ENCODE results near the gene N4BP2. TPM values are rescaled to one million over a fixed set of nuclear protein-coding genes. Genes with fewer than 3 reads are reported as not detected.

Gene N4BP2
- total RNA-seq, 1 experiment from 2014 or later: 3.9 TPM

- Histone ChIP-seq H3K9me2 (replicated peaks; ENCODE audit: low read length) (no peaks in the 10 kb centered on the region), H4K20me1 (ENCODE audit: low read length) (no peaks in the 10 kb centered on the region), H2AFZ (ENCODE audit: low read length) (no peak overlapping the region), H3K4me1 (ENCODE audit: insufficient read depth, low read length) (peaks cover 15% of the 10 kb centered on the region), H3K27ac (ENCODE audit: low read length) (no peak overlapping the region), H3K9ac (ENCODE audit: low read length) (no peak overlapping the region), H3K79me2 (ENCODE audit: low read length) (no peaks in the 10 kb centered on the region), H3K4me2 (ENCODE audit: low read length) (no peak overlapping the region), H3K9me3 (ENCODE audit: low read length) (no peaks in the 10 kb centered on the region), H3F3A (ENCODE audit: low read length, unreplicated experiment) (no peaks in the 10 kb centered on the region), H3K36me3 (ENCODE audit: low read depth, low read length) (no peaks in the 10 kb centered on the region), H3K27me3 (ENCODE audit: low read length) (no peaks in the 10 kb centered on the region), H3K4me3 (ENCODE audit: low read length) (no peak overlapping the region)
- POLR2A ChIA-PET (ENCODE audit: unreplicated experiment): no interaction called here
- intact Hi-C loops (cut with micrococcal nuclease): no loop called here
- CTCF ChIA-PET: no interaction called here
- no peak for ATAC-seq
- DNase-seq: no peak
- TF ChIP-seq, protein P1, sequence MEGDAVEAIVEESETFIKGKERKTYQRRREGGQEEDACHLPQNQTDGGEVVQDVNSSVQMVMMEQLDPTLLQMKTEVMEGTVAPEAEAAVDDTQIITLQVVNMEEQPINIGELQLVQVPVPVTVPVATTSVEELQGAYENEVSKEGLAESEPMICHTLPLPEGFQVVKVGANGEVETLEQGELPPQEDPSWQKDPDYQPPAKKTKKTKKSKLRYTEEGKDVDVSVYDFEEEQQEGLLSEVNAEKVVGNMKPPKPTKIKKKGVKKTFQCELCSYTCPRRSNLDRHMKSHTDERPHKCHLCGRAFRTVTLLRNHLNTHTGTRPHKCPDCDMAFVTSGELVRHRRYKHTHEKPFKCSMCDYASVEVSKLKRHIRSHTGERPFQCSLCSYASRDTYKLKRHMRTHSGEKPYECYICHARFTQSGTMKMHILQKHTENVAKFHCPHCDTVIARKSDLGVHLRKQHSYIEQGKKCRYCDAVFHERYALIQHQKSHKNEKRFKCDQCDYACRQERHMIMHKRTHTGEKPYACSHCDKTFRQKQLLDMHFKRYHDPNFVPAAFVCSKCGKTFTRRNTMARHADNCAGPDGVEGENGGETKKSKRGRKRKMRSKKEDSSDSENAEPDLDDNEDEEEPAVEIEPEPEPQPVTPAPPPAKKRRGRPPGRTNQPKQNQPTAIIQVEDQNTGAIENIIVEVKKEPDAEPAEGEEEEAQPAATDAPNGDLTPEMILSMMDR (conservative IDR thresholded peaks at IDR 0.05; ENCODE audit: low read depth, low read length): no peak
- BruUV-seq (replicated peaks): no TSS peak
Measured at GRCh38 chr4:40185830-40186664, 129.4 kb downstream of the N4BP2 start.

DNA sequence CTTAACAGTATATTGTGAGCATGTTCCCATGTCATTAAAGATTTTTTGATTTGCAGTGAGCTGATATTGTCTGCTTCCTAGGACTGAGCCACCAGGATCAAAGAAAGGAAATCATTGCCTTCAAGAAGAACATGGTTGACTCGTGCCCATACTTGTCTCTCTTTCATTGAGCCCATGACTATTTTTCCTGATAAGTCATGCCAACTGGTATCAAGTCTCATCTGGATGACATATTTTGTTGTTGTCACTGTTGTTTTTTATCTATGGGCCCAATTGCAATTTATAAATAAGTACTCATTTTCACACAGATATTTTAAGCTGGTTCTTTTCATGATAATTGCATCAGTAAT, 130.0 kb downstream of the N4BP2 start:
- BruUV-seq (replicated peaks): no TSS peak
- Histone ChIP-seq H3K9ac (ENCODE audit: low read length) (no peak overlapping the region), H3K9me3 (ENCODE audit: low read length) (no peaks in the 10 kb centered on the region), H3K9me2 (replicated peaks; ENCODE audit: low read length) (no peaks in the 10 kb centered on the region), H3K4me3 (ENCODE audit: low read length) (no peak overlapping the region), H4K20me1 (ENCODE audit: low read length) (no peaks in the 10 kb centered on the region), H2AFZ (ENCODE audit: low read length) (no peak overlapping the region), H3K79me2 (ENCODE audit: low read length) (no peaks in the 10 kb centered on the region), H3K36me3 (ENCODE audit: low read depth, low read length) (no peaks in the 10 kb centered on the region), H3K4me1 (ENCODE audit: insufficient read depth, low read length) (peaks cover 18% of the 10 kb centered on the region), H3K27me3 (ENCODE audit: low read length) (no peaks in the 10 kb centered on the region), H3K27ac (ENCODE audit: low read length) (no peak overlapping the region), H3F3A (ENCODE audit: low read length, unreplicated experiment) (no peaks in the 10 kb centered on the region), H3K4me2 (ENCODE audit: low read length) (no peak overlapping the region)
- DNase-seq (no peak), ATAC-seq (no peak)
- POLR2A ChIA-PET (ENCODE audit: unreplicated experiment): no interaction called here
- TF ChIP-seq EZH2 (IDR thresholded peaks at IDR 0.05; ENCODE audit: low read length, unreplicated experiment): no peak
- TF ChIP-seq, protein P1 (conservative IDR thresholded peaks at IDR 0.05; ENCODE audit: low read depth, low read length): no peak
- intact Hi-C loops (cut with micrococcal nuclease): no loop called here
- CTCF ChIA-PET: no interaction called here

DNA sequence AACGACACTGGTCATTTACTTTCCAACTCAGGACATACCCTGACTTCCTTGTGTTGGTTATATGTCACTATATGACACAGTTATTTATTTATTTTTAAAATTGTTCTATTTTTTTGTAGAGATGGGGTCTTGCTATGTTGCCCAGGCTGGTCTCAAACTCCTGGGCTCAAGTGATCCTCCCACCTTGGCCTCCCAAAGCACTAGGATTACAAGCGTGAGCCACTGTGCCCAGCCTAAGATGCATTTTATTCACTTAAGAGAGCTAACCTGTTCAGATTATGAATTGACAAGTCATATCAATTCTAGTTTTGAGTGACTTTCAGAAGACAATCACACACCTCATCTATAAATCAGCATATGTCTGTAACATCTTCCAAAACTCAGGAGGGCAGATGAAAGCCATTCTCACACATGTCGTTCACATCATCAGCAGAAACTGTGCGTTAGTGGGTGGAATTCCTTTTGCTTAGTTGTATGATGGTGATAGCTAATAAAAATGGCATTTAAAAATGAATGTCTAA, 130.8 kb downstream of the N4BP2 start:
- Histone ChIP-seq H3K79me2 (ENCODE audit: low read length) (no peaks in the 10 kb centered on the region), H3K9me2 (replicated peaks; ENCODE audit: low read length) (no peaks in the 10 kb centered on the region), H3K36me3 (ENCODE audit: low read depth, low read length) (no peaks in the 10 kb centered on the region), H2AFZ (ENCODE audit: low read length) (no peak overlapping the region), H3K27ac (ENCODE audit: low read length) (no peak overlapping the region), H3K27me3 (ENCODE audit: low read length) (no peaks in the 10 kb centered on the region), H3K9me3 (ENCODE audit: low read length) (no peaks in the 10 kb centered on the region), H3F3A (ENCODE audit: low read length, unreplicated experiment) (no peaks in the 10 kb centered on the region), H3K4me2 (ENCODE audit: low read length) (no peak overlapping the region), H4K20me1 (ENCODE audit: low read length) (no peaks in the 10 kb centered on the region), H3K4me1 (ENCODE audit: insufficient read depth, low read length) (peaks cover 27% of the 10 kb centered on the region), H3K4me3 (ENCODE audit: low read length) (no peak overlapping the region), H3K9ac (ENCODE audit: low read length) (no peak overlapping the region)
- DNase-seq (no peak), ATAC-seq (no peak)
- TF ChIP-seq EZH2phosphoT487 (IDR thresholded peaks at IDR 0.05; ENCODE audit: borderline replicate concordance, low read length) (no peak), EZH2 (IDR thresholded peaks at IDR 0.05; ENCODE audit: low read length, unreplicated experiment) (no peak)
- TF ChIP-seq, protein P1 (conservative IDR thresholded peaks at IDR 0.05; ENCODE audit: low read depth, low read length): no peak
- ChIA-PET POLR2A (ENCODE audit: unreplicated experiment) (no interaction called here), CTCF (no interaction called here)
- BruUV-seq (replicated peaks): no TSS peak
- intact Hi-C loops (cut with micrococcal nuclease): no loop called here

Measured in PC-3 (cell line).